Ecto neural progenitor cell (in vitro differentiated cells): ENCODE results near the gene ELOVL6.

Experiments
- DNase-seq: peaks from one replicate; pipeline ENCODE4 v3.0.0-alpha.2; 2018; ENCODE audit warnings: low spot score

Gene ELOVL6

DNA sequence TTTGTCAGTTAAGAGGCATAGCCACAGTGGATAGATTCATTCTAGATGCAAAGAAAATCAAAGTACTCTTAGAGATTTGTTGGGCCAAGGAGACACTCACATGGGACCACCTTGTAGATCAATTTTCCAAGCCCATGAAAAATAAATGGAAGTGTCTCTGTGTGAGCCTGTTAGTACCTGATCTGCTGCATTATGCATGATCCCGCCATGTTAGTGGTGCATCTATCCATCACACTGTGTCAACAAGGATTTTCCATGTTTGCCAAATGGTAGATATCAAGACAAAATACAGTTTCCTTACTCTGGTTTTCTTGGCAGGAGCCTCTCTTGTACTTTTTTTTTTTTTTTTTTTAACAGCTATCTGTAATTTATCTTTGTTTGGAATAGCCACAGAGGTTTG, 173.4 kb downstream of the ELOVL6 start:
- DNase-seq = no peak

DNA sequence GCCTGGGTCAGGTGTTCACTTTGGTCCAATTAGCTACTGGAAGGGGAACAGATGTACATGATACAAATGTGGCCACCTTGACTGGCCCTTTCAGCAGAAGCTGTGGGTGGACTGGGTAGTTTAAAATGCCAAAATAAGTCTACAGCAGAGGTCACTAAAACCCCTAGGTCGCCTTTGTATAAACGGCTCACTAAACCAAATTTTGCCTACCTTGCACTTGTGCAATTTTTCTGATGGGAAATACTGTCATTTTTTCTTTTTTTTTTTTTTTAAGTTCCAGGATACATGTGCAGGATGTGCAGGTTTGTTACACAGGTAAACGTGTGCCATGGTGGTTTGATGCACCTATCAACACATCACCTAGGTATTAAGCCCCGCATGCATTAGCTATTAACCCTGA, 176.0 kb downstream of the ELOVL6 start:
- DNase-seq = no peak

GRCh38 chr4:110020646-110021443, 177.6 kb downstream of the ELOVL6 start:
- DNase-seq = no peak

- DNase-seq = no peak
Observed at GRCh38 chr4:110020139-110020538, 178.3 kb downstream of the ELOVL6 start.

DNA sequence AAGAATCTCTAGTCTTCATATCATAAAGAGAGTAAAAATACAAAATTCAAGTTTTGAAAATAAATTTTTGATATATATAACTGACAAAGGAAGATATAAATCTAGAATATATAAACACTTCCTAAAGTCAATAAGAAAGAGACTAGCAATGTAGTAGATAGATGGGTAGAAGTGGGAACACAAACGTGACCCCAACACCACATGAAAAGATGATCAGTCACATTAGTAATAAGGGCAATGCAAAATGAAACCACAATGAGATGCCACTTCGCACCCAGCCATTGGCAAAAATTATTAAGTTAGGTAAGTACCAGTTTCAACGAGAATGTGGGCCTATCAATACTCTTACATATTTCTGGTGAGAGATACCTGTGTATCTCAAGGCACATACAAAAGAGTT, 179.3 kb downstream of the ELOVL6 start:
- no peak for DNase-seq

GRCh38 chr4:110014233-110014632, 184.2 kb downstream of the ELOVL6 start:
- DNase-seq = no peak

DNA sequence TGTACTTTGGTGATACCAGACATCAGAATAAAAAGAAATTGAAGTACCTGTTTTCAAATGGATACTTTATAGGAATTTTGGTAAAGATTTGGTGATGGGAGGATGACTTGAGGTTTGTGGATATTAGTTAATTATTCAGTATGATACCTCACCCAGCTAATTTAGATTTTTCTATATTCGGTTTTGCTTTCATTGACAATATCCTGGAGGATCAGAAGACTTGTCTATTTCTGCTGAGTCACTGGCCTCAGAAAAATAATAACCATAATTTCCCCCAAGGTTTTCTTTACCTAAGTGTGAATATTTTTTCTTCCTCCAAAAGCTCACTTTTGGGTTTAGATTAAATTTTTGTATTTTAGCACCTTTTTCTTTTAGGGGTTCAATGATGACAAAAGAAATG, 185.5 kb downstream of the ELOVL6 start:
- DNase-seq = no peak

GRCh38 chr4:110010797-110011196, 187.6 kb downstream of the ELOVL6 start:
- no peak for DNase-seq

DNA sequence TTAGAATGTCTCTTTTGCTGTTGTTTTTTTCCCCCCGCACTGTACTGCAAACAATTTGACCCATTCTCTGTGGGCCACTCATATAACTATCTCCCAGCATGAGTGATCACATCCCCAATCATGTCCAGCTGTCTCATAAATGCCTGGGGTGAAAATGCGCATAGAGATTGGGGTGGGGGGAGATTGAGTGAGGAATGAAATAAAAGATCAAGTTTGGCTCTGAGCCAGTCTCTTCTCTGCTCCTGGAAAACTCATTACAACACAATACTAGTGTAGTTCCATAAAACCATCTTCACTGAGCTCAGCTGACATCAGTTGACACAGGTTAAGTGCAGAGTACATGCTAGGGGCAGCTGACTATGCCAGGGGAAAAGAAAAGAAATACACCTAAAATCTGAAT, 188.9 kb downstream of the ELOVL6 start:
- no peak for DNase-seq

- DNase-seq = no peak
Observed at GRCh38 chr4:110008540-110008939, 189.9 kb downstream of the ELOVL6 start.

GRCh38 chr4:110007217-110007616, 191.2 kb downstream of the ELOVL6 start:
- DNase-seq = no peak

DNA sequence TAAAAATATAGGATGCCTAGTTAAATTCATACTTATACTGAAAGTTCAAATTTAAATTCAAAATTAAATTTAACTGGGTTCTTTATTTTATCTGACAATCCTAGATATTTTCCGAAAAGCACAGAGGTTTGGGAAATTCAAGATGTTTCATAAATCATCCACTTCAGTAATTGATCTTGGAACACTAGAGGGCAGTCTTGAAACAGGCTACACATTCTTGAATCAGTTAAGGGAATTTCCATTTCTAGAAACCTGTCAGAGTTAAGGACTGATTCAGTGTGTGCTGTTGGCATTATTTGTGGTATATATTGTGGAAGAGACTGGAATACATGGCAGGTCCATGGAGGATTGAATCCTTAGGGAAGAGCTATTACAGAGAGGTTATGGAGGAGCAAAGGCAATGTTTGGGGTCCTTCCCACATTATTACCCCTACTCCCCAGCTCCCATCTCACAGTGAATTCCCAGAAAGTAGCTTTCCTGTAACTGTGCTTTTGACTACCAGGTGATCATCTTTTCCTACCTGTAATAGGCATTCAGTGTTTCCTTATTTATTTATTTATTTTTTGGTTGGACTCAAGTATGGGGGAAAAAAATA, 192.9 kb downstream of the ELOVL6 start:
- no peak for DNase-seq

DNA sequence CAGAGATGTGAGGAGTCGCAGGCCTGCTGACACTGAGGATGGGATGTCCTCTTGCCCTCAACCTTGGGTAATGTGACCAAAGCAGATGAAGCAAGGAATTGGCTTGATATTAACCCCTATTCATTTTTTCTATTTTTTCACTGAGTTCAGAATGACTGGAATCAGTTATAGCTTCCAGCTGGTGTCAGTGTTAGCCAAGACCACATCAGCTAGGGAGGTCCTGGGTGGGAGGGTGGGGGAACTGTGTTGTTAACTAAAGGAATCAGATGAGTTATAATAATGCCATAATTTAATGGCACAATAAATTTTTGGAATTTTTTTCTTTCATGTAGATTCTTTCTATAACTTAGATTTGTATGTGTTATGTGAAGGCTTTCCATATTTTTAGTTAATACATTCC, 193.9 kb downstream of the ELOVL6 start:
- no peak for DNase-seq

- no peak for DNase-seq
Observed at GRCh38 chr4:110003401-110004187, 194.8 kb downstream of the ELOVL6 start.

DNA sequence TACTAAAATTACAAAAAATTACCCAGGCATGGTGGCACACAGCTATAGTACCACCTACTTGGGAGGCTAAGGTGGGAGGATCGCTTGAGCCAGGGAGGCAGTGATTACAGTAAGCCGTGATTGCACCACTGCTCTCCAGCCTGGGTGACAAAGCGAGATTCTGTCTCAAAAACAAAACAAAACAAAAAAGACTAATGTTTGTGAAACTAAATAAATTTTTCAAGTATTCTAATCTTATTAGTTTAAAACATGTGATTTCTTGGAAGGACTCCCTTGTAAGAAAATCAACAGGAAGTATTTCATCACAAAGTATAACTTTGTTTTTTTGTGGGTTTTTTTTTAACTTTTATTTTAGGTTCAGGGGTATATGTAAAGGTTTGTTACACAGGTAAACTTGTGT, 196.1 kb downstream of the ELOVL6 start:
- no peak for DNase-seq

GRCh38 chr4:109999585-109999912, 198.9 kb downstream of the ELOVL6 start:
- DNase-seq = no peak

DNA sequence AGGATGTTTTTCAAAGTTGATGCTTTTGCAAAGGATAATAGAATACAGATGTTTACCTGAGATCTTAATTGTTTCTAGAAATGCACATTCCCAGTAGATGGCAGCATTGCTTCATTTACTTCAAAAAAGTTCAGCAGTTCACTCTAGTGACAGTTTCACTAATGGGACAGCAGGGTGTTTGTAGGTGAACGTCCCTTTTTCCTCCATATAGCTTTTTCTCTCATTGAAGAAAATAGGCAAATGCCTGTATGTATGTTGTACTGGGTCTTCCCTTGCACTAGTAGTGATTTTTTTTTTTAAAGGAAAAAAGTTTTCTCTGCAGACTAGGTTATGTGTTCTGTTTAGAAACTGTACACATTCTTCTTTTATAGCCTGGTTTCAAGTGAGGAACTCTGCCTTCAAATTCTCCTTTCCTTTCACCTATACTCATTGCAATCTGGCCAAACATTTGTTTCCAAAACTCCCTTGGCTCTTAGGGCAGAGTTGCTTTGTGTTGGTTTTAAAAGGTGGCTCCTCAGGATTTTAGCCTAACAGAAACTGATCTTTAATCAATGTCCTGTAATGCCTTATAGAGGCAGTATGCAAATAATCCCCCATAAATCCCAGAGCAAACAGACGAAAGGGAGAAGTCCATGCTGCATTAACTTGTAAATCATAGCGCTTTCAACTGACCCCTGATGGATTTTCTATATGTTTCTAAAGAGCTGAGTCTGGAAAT, 199.4 kb downstream of the ELOVL6 start:
- no peak for DNase-seq

DNA sequence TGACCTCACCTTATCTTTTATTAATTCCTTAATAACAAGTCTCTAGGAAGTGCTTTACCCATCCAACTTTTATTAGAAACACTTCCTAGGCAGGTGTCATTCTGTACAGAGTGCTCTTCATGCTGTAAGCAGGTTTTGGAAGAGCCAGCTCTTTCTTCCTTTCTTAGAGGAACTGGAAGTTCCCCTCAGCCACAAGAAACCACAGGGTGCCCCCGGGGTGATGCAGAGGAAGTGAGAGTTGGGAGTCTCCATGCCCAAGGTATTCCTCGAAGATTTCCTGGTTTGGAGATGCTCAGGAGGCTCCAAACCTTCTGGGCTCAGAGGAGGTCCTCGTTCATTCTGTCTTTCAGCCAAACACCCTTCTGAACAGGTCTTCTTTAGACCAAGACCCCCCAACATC, 201.9 kb downstream of the ELOVL6 start:
- no peak for DNase-seq
